ENCODE data around the gene RTN4.

Gene RTN4

DNA sequence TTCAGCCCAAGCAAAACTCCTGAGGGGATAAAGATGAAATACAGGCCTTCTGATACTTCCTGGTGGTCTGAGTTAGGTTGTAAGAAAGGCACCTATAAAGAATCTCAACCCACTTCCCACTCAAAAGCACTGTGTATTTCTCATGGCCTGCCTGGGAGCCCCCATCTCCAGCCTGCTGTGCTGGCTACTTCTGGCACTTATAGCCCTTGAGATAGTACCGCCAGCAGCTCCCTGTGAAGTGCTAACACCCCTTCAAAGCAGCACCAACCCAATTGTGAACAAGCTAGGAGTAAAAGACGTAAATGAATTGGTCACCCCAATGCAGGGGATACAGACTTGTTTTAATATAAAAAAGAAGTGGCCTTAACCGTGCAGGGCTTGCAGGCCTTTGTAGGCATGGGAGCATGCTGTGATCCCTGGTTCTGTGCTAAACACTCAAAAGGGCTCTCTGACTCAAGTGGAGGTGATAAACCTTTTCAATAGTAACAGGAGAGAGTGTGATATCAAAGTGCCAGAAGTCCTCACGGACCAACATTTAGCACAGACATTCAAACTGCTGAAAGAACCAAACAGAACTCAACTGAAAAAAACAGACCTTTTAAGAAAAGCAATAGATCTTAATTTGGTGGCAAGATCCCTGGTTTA is 80.8 kb downstream of the RTN4 start:
- Histone ChIP-seq H3K79me2 (ENCODE audit: control insufficient read depth, low read length) (no peaks in the 10 kb centered on the region), H3K4me1 (ENCODE audit: control insufficient read depth, low read length) (no peaks in the 10 kb centered on the region), H3K27ac (ENCODE audit: low read depth, low read length) (no peak overlapping the region), H3K36me3 (ENCODE audit: control insufficient read depth, low read length) (peaks cover 57% of the 10 kb centered on the region), H3K27me3 (ENCODE audit: control insufficient read depth, low read length) (no peaks in the 10 kb centered on the region), H3K4me3 (ENCODE audit: low read length) (no peak overlapping the region), H3K4me2 (ENCODE audit: low read length) (no peak overlapping the region), H3K9me2 (replicated peaks; ENCODE audit: control insufficient read depth, low read length) (no peaks in the 10 kb centered on the region), H4K20me1 (ENCODE audit: control insufficient read depth, insufficient read depth, low read depth, low read length) (no peaks in the 10 kb centered on the region), H3F3A (ENCODE audit: control insufficient read depth, insufficient read depth) (no peaks in the 10 kb centered on the region; the same call in 1 of the 2 replicates), H3K9me3 (ENCODE audit: control insufficient read depth, insufficient read depth, low read length) (no peaks in the 10 kb centered on the region)
- TF ChIP-seq EZH2phosphoT487 (IDR thresholded peaks at IDR 0.05; ENCODE audit: borderline replicate concordance, low read length) = no peak
- TF ChIP-seq, protein P1, sequence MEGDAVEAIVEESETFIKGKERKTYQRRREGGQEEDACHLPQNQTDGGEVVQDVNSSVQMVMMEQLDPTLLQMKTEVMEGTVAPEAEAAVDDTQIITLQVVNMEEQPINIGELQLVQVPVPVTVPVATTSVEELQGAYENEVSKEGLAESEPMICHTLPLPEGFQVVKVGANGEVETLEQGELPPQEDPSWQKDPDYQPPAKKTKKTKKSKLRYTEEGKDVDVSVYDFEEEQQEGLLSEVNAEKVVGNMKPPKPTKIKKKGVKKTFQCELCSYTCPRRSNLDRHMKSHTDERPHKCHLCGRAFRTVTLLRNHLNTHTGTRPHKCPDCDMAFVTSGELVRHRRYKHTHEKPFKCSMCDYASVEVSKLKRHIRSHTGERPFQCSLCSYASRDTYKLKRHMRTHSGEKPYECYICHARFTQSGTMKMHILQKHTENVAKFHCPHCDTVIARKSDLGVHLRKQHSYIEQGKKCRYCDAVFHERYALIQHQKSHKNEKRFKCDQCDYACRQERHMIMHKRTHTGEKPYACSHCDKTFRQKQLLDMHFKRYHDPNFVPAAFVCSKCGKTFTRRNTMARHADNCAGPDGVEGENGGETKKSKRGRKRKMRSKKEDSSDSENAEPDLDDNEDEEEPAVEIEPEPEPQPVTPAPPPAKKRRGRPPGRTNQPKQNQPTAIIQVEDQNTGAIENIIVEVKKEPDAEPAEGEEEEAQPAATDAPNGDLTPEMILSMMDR (IDR thresholded peaks at IDR 0.05; ENCODE audit: low read depth, low read length, poor library complexity, severe bottlenecking) = no peak

DNA sequence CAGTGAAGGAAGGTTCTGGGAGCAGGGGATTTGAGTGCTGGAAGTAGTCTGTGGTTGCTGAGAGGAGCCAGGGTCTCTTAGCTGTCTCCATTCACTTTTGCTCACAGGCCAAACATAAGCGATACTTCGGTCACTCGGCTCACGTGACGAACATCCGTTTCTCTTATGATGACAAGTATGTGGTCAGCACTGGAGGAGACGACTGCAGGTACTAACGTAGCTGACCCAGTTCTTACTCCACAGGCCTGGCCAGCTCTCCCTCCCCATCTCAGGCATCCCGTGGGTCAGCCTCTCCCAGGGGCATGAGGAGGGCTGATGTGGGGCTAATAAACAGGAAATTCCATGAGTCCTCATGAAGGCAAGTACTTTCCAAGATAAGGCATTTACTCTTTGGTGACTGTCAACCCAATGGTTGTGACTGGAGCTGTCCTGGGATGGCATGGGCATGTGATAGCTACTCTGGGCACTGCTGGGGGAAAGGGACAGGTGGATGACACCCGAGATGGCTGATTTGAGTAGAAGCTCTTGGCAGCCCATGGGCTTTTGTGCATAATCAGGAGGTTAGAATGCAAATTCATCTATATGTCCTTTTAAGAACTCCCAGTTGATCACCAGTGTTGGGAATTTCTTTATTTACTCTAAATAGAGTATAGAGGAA is 81.6 kb downstream of the RTN4 start:
- Histone ChIP-seq H3K4me3 (ENCODE audit: low read length) (no peak overlapping the region), H3K27me3 (ENCODE audit: control insufficient read depth, low read length) (no peaks in the 10 kb centered on the region), H4K20me1 (ENCODE audit: control insufficient read depth, insufficient read depth, low read depth, low read length) (no peaks in the 10 kb centered on the region), H3F3A (ENCODE audit: control insufficient read depth, insufficient read depth) (no peaks in the 10 kb centered on the region; the same call in 1 of the 2 replicates), H3K27ac (ENCODE audit: low read depth, low read length) (no peak overlapping the region), H3K9me3 (ENCODE audit: control insufficient read depth, insufficient read depth, low read length) (no peaks in the 10 kb centered on the region), H3K4me1 (ENCODE audit: control insufficient read depth, low read length) (no peaks in the 10 kb centered on the region), H3K36me3 (ENCODE audit: control insufficient read depth, low read length) (peaks cover 54% of the 10 kb centered on the region), H3K4me2 (ENCODE audit: low read length) (no peak overlapping the region), H3K9me2 (replicated peaks; ENCODE audit: control insufficient read depth, low read length) (no peaks in the 10 kb centered on the region), H3K79me2 (ENCODE audit: control insufficient read depth, low read length) (no peaks in the 10 kb centered on the region)
- TF ChIP-seq, protein P1 (IDR thresholded peaks at IDR 0.05; ENCODE audit: low read depth, low read length, poor library complexity, severe bottlenecking) = no peak
- TF ChIP-seq EZH2phosphoT487 (IDR thresholded peaks at IDR 0.05; ENCODE audit: borderline replicate concordance, low read length) = no peak

DNA sequence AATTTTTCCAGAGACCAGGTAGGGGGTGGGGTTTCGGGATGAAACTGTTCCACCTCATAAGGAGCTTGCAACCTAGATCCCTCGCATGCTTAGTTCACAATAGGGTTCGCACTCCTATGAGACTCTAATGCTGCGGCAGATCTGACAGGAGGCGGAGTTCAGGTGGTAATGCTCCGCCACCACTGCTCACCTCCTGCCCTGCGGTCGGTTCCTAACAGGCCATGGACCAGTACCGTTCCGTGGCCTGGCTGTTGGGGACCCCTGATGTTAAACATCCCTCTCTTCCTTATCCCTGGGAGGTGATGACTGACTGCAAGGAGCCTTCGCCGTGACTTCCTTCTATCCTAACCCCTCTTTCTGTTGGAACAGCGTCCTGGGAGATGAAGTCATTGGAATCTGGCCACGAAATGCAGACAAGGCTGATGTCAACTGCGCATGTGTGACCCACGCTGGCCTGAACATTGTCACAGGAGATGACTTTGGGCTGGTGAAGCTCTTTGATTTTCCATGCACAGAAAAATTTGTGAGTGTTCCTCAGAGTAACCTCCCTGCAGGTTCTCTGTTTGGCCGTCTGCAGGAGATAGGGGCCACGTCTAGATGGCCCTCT is 82.4 kb downstream of the RTN4 start:
- no peaks in the 10 kb centered on the region for H3K79me2 ChIP-seq (ENCODE audit: control insufficient read depth, low read length)
- H3K4me1 ChIP-seq (ENCODE audit: control insufficient read depth, low read length) = no peaks in the 10 kb centered on the region
- H3K27me3 ChIP-seq (ENCODE audit: control insufficient read depth, low read length) = no peaks in the 10 kb centered on the region
- no peaks in the 10 kb centered on the region for H3K9me2 ChIP-seq (replicated peaks; ENCODE audit: control insufficient read depth, low read length)
- peaks cover 49% of the 10 kb centered on the region for H3K36me3 ChIP-seq (ENCODE audit: control insufficient read depth, low read length)
- H3K9me3 ChIP-seq (ENCODE audit: control insufficient read depth, insufficient read depth, low read length) = no peaks in the 10 kb centered on the region
- no peaks in the 10 kb centered on the region; the same call in 1 of the 2 replicates for H3F3A ChIP-seq (ENCODE audit: control insufficient read depth, insufficient read depth)
- H3K27ac ChIP-seq (ENCODE audit: low read depth, low read length) = no peak overlapping the region
- H3K4me2 ChIP-seq (ENCODE audit: low read length) = no peak overlapping the region
- no peak overlapping the region for H3K4me3 ChIP-seq (ENCODE audit: low read length)
- TF ChIP-seq, protein P1 (IDR thresholded peaks at IDR 0.05; ENCODE audit: low read depth, low read length, poor library complexity, severe bottlenecking) = no peak
- no peak for TF ChIP-seq EZH2phosphoT487 (IDR thresholded peaks at IDR 0.05; ENCODE audit: borderline replicate concordance, low read length)
- no peaks in the 10 kb centered on the region for H4K20me1 ChIP-seq (ENCODE audit: control insufficient read depth, insufficient read depth, low read depth, low read length)

Data from DOHH2 (cell line).